ENCODE results near the gene MRTFA.

MRTFA gene

GRCh38 chr22:40553014-40553554, 83.4 kb downstream of the MRTFA start:
- DNase-seq, result no peak
- H3K36me3 ChIP-seq, result peaks cover 0 to 17% (median 9%) of the 10 kb centered on the region in 3 donors
- H3K4me3 ChIP-seq, result no peak overlapping the region
- no peaks in the 10 kb centered on the region for H3K9me3 ChIP-seq
- no peaks in the 10 kb centered on the region for H3K27me3 ChIP-seq
- intact Hi-C loops (cut with DNase I; ENCODE audit: low total_unique reads), result no loop called here
- TF ChIP-seq CTCF (IDR thresholded peaks at IDR 0.05), result no peak
- no peak overlapping the region for H3K27ac ChIP-seq
- peaks cover 0 to 3% (median 0%) of the 10 kb centered on the region in 4 donors for H3K4me1 ChIP-seq

GRCh38 chr22:40552070-40552469, 84.4 kb downstream of the MRTFA start:
- intact Hi-C loops (cut with DNase I; ENCODE audit: low total_unique reads), result no loop called here
- H3K4me3 ChIP-seq, result no peak overlapping the region
- H3K27me3 ChIP-seq, result no peaks in the 10 kb centered on the region
- no peak for DNase-seq
- TF ChIP-seq CTCF (IDR thresholded peaks at IDR 0.05), result no peak
- no peak overlapping the region for H3K27ac ChIP-seq
- peaks cover 0 to 17% (median 9%) of the 10 kb centered on the region in 3 donors for H3K36me3 ChIP-seq
- H3K9me3 ChIP-seq, result no peaks in the 10 kb centered on the region
- no peaks in the 10 kb centered on the region for H3K4me1 ChIP-seq

GRCh38 chr22:40547729-40548143, 88.8 kb downstream of the MRTFA start:
- no peak for DNase-seq
- no peak overlapping the region for H3K27ac ChIP-seq
- H3K36me3 ChIP-seq, result peaks cover 0 to 10% (median 9%) of the 10 kb centered on the region in 3 donors
- intact Hi-C loops (cut with DNase I; ENCODE audit: low total_unique reads), result no loop called here
- TF ChIP-seq CTCF (IDR thresholded peaks at IDR 0.05), result no peak
- H3K9me3 ChIP-seq, result no peaks in the 10 kb centered on the region
- H3K4me3 ChIP-seq, result no peak overlapping the region
- no peaks in the 10 kb centered on the region for H3K27me3 ChIP-seq
- peaks cover 0 to 10% (median 4%) of the 10 kb centered on the region in 4 donors for H3K4me1 ChIP-seq

- no peak for TF ChIP-seq CTCF (IDR thresholded peaks at IDR 0.05)
- Histone ChIP-seq H3K9me3 (no peaks in the 10 kb centered on the region), H3K4me1 (peaks cover 0 to 23% (median 11%) of the 10 kb centered on the region in 4 donors), H3K36me3 (peaks cover 0 to 4% (median 0%) of the 10 kb centered on the region in 3 donors), H3K27me3 (no peaks in the 10 kb centered on the region), H3K4me3 (no peak overlapping the region), H3K27ac (no peak overlapping the region)
- no peak for DNase-seq
- intact Hi-C loops (cut with DNase I; ENCODE audit: low total_unique reads), result no loop called here
Observed at GRCh38 chr22:40544758-40545157, 91.8 kb downstream of the MRTFA start.

GRCh38 chr22:40542821-40543540, 93.5 kb downstream of the MRTFA start:
- TF ChIP-seq CTCF (IDR thresholded peaks at IDR 0.05), result no peak
- no peak for DNase-seq
- intact Hi-C loops (cut with DNase I; ENCODE audit: low total_unique reads), result no loop called here
- Histone ChIP-seq H3K27ac (no peak overlapping the region), H3K4me3 (no peak overlapping the region), H3K4me1 (peaks cover 0 to 23% (median 11%) of the 10 kb centered on the region in 4 donors), H3K36me3 (no peaks in the 10 kb centered on the region), H3K9me3 (no peaks in the 10 kb centered on the region), H3K27me3 (no peaks in the 10 kb centered on the region)

Measured in tibial artery (tissue), 4 donors.